ENCODE data around the gene CXCR2.
"Not testable (repeated sequence)": the region's sequence is repeated elsewhere in the genome, so short reads cannot be mapped to it uniquely, and the experiment has no call there.

The CXCR2 gene

GRCh38 chr2:218125626-218126080 lies at the start of gene CXCR2:
CXCR2 (plus strand) TSS chr2:218126028; CDS start chr2:218134802, 8,774 bp downstream.
- no peak for DNase-seq

- DNase-seq: no peak
Observed at GRCh38 chr2:218077464-218078216, 48.2 kb upstream of the CXCR2 start.

- no peak for DNase-seq
Observed at GRCh38 chr2:218079943-218080913, 45.6 kb upstream of the CXCR2 start.

GRCh38 chr2:218081063-218081462 lies 44.8 kb upstream of the CXCR2 start:
- DNase-seq: no peak

GRCh38 chr2:218081695-218082094 lies 44.1 kb upstream of the CXCR2 start:
- no peak for DNase-seq

GRCh38 chr2:218082586-218083351 lies 43.1 kb upstream of the CXCR2 start:
- no peak for DNase-seq

GRCh38 chr2:218083352-218083676 lies 42.5 kb upstream of the CXCR2 start:
- no peak for DNase-seq

GRCh38 chr2:218086478-218086877 lies 39.4 kb upstream of the CXCR2 start:
- DNase-seq: no peak

GRCh38 chr2:218089259-218089658 lies 36.6 kb upstream of the CXCR2 start:
- no peak for DNase-seq

- no peak for DNase-seq
Observed at GRCh38 chr2:218091746-218092145, 34.1 kb upstream of the CXCR2 start.

GRCh38 chr2:218093879-218094278 lies 31.9 kb upstream of the CXCR2 start:
- DNase-seq: no peak

GRCh38 chr2:218095853-218096252 lies 30.0 kb upstream of the CXCR2 start:
- DNase-seq: no peak

GRCh38 chr2:218097975-218098374 lies 27.9 kb upstream of the CXCR2 start:
- DNase-seq: no peak

GRCh38 chr2:218108834-218109233 lies 17.0 kb upstream of the CXCR2 start:
- DNase-seq: not testable (repeated sequence)

GRCh38 chr2:218121789-218122188 lies 4.0 kb upstream of the CXCR2 start:
- DNase-seq: not testable (repeated sequence)

- DNase-seq: not testable (repeated sequence)
Observed at GRCh38 chr2:218122286-218122685, 3.5 kb upstream of the CXCR2 start.

- no peak for DNase-seq
Observed at GRCh38 chr2:218123986-218124385, 1.8 kb upstream of the CXCR2 start.

- DNase-seq: no peak
Observed at GRCh38 chr2:218125095-218125494, 733 bp upstream of the CXCR2 start.

- no peak for DNase-seq
Observed at GRCh38 chr2:218127929-218128455, 2.2 kb downstream of the CXCR2 start.

- no peak for DNase-seq
Observed at GRCh38 chr2:218128781-218129457, 3.1 kb downstream of the CXCR2 start.

GRCh38 chr2:218129458-218130135 lies 3.8 kb downstream of the CXCR2 start:
- no peak for DNase-seq

- no peak for DNase-seq
Observed at GRCh38 chr2:218130377-218130776, 4.5 kb downstream of the CXCR2 start.

All from activated effector memory CD4-positive, alpha-beta T cell treated with Interleukin-2 at 50 U/mL for 16 hours (primary cell).